CD4-positive, alpha-beta T cell (primary cell): ENCODE measurements around the gene CDK14. TPM values are rescaled to one million over a fixed set of nuclear protein-coding genes. Genes with fewer than 3 reads are reported as not detected.

Experiments
- ATAC-seq: fragments of 200-7000 bp; cut with Tn5 transposase; one replicate; pipeline ENCODE4 v1.10.0; 2022; ENCODE audit warnings: mild to moderate bottlenecking; ENCODE audit not compliant: poor library complexity
- CTCF ChIA-PET: fragments of 350-600 bp; sonication (Branson Sonifier 250); formaldehyde crosslinking; loops from one replicate; lab custom pipeline; 2021; ENCODE audit warnings: antibody characterized with exemption, inconsistent platforms; lab: Charles Lee
- POLR2A ChIA-PET: fragments of 350-600 bp; sonication (Branson Sonifier 250); formaldehyde crosslinking; loops from one replicate; lab custom pipeline; 2021; ENCODE audit warnings: antibody characterized with exemption, inconsistent platforms; lab: Charles Lee
- DNase-seq, 14 experiments: peaks; one replicate each; pipeline ENCODE4 v3.0.0-alpha.2; 2013 to 2020; ENCODE audit warnings: mixed read lengths in 2 of 14
- H3K27ac ChIP-seq, 2 donors: one replicate each; pipeline versions ENCODE4 v1.5.1 to v1.7.0; 2013; ENCODE audit warnings: low read length in 2 of 2, low read depth in 1 of 2, mild to moderate bottlenecking in 1 of 2
- H3K27me3 ChIP-seq, 2 experiments: 1 replicate in 1 of 2; 2 replicates in 1 of 2; pipeline versions ENCODE4 v1.6.1 to v1.7.0; 2013; ENCODE audit warnings: low read length in 2 of 2, control low read depth in 1 of 2, mild to moderate bottlenecking in 1 of 2, moderate library complexity in 1 of 2; ENCODE audit not compliant: insufficient read depth in 2 of 2, control insufficient read depth in 1 of 2
- H3K36me3 ChIP-seq: one replicate; pipeline ENCODE4 v1.6.1; 2013; ENCODE audit warnings: low read length, control low read depth; ENCODE audit not compliant: insufficient read depth
- H3K4me1 ChIP-seq: one replicate; pipeline ENCODE4 v1.6.1; 2013; ENCODE audit warnings: low read length, control low read depth; ENCODE audit not compliant: insufficient read depth
- H3K4me3 ChIP-seq: one replicate; pipeline ENCODE4 v1.5.1; 2013; ENCODE audit warnings: mild to moderate bottlenecking, low read length, moderate library complexity
- H3K9me3 ChIP-seq, 2 experiments: 1 replicate in 1 of 2; 2 replicates in 1 of 2; pipeline versions ENCODE4 v1.6.1 to v1.7.0; 2013; ENCODE audit warnings: low read length in 2 of 2, mild to moderate bottlenecking in 2 of 2, control low read depth in 1 of 2, moderate library complexity in 1 of 2; ENCODE audit not compliant: control insufficient read depth in 1 of 2, insufficient read depth in 1 of 2
- H3K27ac Mint-ChIP-seq: one replicate; pipeline ENCODE4 v1.8.0; 2020; ENCODE audit warnings: mixed read lengths
- H3K27me3 Mint-ChIP-seq: one replicate; pipeline ENCODE4 v1.8.0; 2021; ENCODE audit warnings: mixed read lengths
- H3K36me3 Mint-ChIP-seq: one replicate; pipeline ENCODE4 v1.8.0; 2021; ENCODE audit warnings: low read depth, mixed read lengths
- H3K4me1 Mint-ChIP-seq: one replicate; pipeline ENCODE4 v1.8.0; 2021; ENCODE audit warnings: low read depth, mixed read lengths
- H3K4me3 Mint-ChIP-seq: one replicate; pipeline ENCODE4 v1.8.0; 2020; ENCODE audit warnings: mild to moderate bottlenecking, mixed read lengths
- H3K9me3 Mint-ChIP-seq: one replicate; pipeline ENCODE4 v1.8.0; 2020; ENCODE audit warnings: mixed read lengths
- intact Hi-C, 2 experiments: fragments of 100-400 bp; cut with DNase I in 1 of 2; cut with micrococcal nuclease in 1 of 2; formaldehyde crosslinking; loops; one replicate each; pipeline versions ENCODE4 v1.15.1 to v1.9.0; 2023 to 2025; cut with DNase I, micrococcal nuclease
- total RNA-seq, 174 experiments: library from RNA in 2 of 174; stranded (reverse) in 2 of 174; gene quantifications; one replicate each; pipeline ENCODE4 v1.2.3 and lab custom pipeline; 2021 to 2026
- TF ChIP-seq, protein P1 (sequence below): fragments of 200-600 bp; IDR thresholded peaks from one replicate; pipeline ENCODE4 v1.8.0; 2022; ENCODE audit warnings: antibody characterized with exemption, mild to moderate bottlenecking

The CDK14 gene
- total RNA-seq, 2 experiments from 2014 or later = 0.45 to 0.47 TPM

DNA sequence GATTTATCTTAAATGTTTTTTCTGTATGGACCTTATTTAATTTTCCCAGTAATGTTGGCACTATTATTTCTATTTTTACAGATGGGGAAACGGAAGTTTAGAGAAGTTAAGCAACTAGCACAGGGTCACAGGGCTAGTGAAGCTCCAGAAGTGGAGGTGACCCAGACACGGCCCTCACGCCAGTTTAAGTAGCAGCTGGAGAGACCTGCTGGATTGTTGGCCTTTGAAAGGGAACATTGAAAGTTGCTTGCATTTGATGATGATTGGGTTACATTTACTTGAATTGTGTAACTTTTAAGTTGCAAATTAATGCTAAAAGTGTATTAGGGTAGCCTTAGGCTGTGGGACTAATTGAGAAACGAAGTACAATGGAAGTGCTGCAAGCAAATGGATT lies 25.6 kb downstream of the CDK14 start:
- ChIA-PET POLR2A (no interaction called here), CTCF (no interaction called here)
- Mint-ChIP-seq H3K4me3 (no peak overlapping the region), H3K27ac (no peak overlapping the region), H3K36me3 (no peaks in the 10 kb centered on the region), H3K27me3 (no peaks in the 10 kb centered on the region), H3K4me1 (no peaks in the 10 kb centered on the region), H3K9me3 (no peaks in the 10 kb centered on the region)
- Histone ChIP-seq H3K27me3 (no peaks in the 10 kb centered on the region), H3K9me3 (no peaks in the 10 kb centered on the region), H3K4me3 (no peak overlapping the region), H3K4me1 (no peaks in the 10 kb centered on the region), H3K36me3 (no peaks in the 10 kb centered on the region), H3K27ac (no peak overlapping the region)
- TF ChIP-seq, protein P1, sequence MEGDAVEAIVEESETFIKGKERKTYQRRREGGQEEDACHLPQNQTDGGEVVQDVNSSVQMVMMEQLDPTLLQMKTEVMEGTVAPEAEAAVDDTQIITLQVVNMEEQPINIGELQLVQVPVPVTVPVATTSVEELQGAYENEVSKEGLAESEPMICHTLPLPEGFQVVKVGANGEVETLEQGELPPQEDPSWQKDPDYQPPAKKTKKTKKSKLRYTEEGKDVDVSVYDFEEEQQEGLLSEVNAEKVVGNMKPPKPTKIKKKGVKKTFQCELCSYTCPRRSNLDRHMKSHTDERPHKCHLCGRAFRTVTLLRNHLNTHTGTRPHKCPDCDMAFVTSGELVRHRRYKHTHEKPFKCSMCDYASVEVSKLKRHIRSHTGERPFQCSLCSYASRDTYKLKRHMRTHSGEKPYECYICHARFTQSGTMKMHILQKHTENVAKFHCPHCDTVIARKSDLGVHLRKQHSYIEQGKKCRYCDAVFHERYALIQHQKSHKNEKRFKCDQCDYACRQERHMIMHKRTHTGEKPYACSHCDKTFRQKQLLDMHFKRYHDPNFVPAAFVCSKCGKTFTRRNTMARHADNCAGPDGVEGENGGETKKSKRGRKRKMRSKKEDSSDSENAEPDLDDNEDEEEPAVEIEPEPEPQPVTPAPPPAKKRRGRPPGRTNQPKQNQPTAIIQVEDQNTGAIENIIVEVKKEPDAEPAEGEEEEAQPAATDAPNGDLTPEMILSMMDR = no peak
- ATAC-seq (no peak), DNase-seq (peak in 1 of 14 experiments; percentile 16)
- intact Hi-C loops = no loop called here

DNA sequence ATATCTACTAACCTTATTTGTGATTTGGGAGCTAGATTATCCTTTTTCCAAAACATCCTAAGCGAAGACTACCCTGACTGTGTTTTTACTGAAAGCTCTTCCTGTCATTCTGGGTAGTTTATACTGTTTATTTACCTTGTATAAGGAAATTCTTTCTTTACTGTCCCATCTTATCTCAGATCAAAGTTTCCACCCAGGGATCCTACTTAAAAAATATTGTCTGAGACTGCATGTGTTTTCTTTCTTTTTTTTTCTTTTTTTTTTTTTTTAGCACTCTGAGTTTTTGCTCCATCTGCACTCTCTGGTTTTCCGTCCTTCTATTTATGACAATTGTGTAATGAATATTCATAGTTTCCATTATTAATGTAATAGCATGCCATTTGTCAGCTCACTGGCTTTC lies 26.5 kb downstream of the CDK14 start:
- CTCF ChIA-PET = no interaction called here
- H3K36me3 Mint-ChIP-seq = no peaks in the 10 kb centered on the region
- no peak for ATAC-seq
- intact Hi-C loops = no loop called here
- TF ChIP-seq, protein P1 = no peak
- no peaks in the 10 kb centered on the region for H3K27me3 ChIP-seq
- H3K36me3 ChIP-seq = no peaks in the 10 kb centered on the region
- no peak overlapping the region for H3K4me3 Mint-ChIP-seq
- H3K27me3 Mint-ChIP-seq = no peaks in the 10 kb centered on the region
- DNase-seq = no peak
- no peak overlapping the region for H3K4me3 ChIP-seq
- H3K9me3 ChIP-seq = no peaks in the 10 kb centered on the region
- no peaks in the 10 kb centered on the region for H3K9me3 Mint-ChIP-seq
- no peak overlapping the region for H3K27ac Mint-ChIP-seq
- no peak overlapping the region for H3K27ac ChIP-seq
- H3K4me1 ChIP-seq = no peaks in the 10 kb centered on the region
- POLR2A ChIA-PET = no interaction called here
- H3K4me1 Mint-ChIP-seq = no peaks in the 10 kb centered on the region

DNA sequence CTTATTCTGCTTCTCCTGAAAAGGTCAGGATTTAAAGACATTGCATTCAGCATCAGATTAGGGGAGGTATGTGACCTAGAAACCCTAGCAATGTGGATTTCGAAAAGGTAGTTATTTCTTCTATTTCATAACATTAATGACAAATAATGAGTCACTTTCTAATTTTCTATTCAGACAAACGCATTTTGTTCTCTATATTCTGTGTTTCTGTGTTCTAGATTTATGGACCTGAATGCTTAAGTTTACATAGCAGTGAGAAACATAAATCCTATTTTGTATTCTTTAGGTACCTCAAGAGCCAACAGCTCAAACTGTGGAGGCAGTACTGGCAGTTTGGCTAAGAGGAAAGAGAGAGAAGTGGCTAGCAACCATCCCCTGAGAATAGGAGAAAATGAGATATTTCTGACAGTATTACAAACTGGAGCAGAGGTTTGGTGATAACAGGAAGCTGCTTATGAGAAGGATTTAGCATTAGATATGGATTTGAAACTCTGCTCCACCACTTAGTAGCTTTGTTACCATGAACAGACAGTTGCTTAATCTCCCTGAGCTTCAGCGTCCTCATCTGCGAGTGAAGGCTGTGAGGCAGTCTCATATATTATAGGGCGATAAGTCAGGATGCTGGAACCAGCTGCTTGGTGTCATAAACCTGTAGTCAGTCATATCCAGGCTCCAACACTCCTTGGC lies 28.2 kb downstream of the CDK14 start:
- H3K9me3 Mint-ChIP-seq = no peaks in the 10 kb centered on the region
- intact Hi-C loops = no loop called here
- H3K27me3 Mint-ChIP-seq = no peaks in the 10 kb centered on the region
- no peaks in the 10 kb centered on the region for H3K36me3 ChIP-seq
- no peaks in the 10 kb centered on the region for H3K9me3 ChIP-seq
- ChIA-PET CTCF (no interaction called here), POLR2A (no interaction called here)
- ATAC-seq (no peak), DNase-seq (peak in 1 of 14 experiments; percentile 8)
- no peak overlapping the region for H3K4me3 ChIP-seq
- TF ChIP-seq, protein P1 = no peak
- no peaks in the 10 kb centered on the region for H3K4me1 Mint-ChIP-seq
- no peak overlapping the region for H3K27ac Mint-ChIP-seq
- H3K36me3 Mint-ChIP-seq = no peaks in the 10 kb centered on the region
- H3K4me3 Mint-ChIP-seq = no peak overlapping the region
- no peaks in the 10 kb centered on the region for H3K4me1 ChIP-seq
- no peak overlapping the region for H3K27ac ChIP-seq
- H3K27me3 ChIP-seq = no peaks in the 10 kb centered on the region
